HG03159 (cell line): ENCODE results near the gene TM7SF2.

ENCODE experiments used
- ATAC-seq: cut with Tn5 transposase; IDR thresholded peaks from one replicate; pipeline ENCODE4 v1.9.1; 2021; ENCODE audit warnings: mild to moderate bottlenecking, moderate library complexity; ENCODE audit not compliant: unreplicated experiment

The TM7SF2 gene

DNA sequence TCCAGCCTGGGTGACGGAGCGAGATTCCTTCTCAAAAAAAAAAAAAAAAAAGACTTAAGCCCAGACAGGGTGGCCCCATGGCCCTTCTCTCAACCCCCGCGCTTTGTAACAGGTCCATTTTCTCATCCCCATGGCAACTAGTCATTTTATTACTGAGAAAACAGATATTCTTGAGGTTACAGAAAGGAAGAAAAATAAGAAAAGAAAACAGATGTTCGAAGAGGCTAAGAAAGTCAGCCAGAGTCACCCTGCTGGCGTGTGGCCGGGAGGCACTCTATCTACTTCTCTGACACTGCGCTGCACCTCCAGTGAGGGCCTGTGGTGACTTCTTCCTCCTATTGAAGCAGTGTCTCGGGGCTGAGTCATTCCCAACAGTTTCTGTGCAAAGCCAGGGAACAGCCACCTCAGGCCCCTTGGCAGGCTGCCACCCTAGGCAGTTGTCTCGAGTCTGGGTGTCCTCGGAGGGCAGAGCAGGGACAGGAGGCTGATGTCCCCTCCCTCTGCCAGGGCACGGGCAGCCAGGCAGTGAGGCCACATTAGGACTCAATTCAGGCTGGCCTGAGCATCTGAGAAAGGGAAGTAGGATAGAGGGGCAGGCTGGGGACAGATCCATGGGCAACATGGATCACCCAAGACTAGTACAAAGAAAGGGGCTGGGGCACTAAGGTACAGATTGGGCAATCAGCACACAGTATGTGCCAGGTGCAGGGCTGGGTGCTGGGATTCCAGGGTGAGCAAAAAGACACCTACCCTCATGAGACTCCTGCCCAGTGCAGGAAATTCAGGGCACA, 39.0 kb downstream of the TM7SF2 start:
- no peak for ATAC-seq

DNA sequence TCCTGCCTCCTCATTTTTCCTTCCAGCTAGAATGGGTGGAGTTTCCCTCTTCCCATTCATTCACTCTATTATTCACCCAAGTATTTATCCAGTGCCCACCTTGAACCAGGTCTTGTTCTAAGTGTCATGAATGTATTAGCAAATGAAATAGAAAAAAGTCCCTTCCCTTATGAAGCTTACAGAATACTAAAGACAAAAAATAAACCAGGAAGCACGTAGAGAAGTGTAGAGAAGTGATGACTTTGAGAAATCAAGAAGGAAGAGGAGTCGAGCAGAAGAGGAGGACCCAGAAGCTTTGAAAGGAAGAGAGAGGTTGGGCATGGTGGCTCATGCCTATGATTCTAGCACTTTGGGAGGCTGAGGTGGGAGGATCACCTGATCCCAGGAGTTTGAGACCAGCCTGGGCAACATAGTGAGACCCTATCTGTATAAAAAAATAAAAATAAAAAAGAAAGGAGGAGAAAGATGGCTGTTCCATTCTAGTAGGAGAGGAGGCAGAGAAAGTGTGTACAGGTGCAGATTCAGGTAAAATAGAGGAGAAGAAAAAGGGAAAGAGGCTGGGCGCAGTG, 39.7 kb downstream of the TM7SF2 start:
- ATAC-seq, result no peak

DNA sequence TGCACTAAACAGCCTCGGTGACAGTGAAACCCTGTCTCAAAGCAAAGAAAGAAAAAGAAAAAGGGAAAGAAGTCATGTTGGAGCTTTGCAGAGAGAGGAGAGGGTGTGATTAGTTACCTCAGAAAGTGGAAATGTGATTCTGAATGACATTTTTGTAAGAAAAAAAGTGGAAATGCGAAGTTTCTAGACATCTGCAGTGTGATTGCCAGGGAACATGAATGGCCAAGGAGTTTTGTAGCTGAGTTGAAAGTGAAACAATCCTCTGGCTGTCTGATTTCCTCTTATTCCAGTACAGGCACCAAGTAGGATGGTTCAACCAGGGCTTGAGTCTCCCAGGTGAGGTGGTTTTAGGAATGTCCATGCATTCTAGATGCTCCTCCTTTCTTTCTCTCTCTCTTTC, 40.5 kb downstream of the TM7SF2 start:
- ATAC-seq, result no peak

DNA sequence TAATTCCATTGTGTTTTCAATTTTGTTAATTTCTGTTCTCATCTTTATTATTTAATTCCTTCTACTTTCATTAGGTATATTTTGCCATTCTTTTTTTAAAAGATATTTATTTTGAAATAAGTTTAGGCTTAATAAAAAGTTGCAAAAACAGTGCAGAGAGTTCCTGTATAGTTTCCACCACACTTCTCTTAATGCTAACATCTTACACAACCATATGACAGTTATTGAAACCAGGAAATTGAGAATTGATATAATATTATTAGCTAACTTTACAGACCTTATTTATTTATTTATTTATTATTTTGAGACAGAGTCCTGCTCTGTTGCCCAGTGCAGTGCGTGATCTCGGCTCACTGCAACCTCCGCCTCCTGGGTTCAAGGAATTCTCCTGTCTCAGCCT, 44.6 kb downstream of the TM7SF2 start:
- ATAC-seq, result no peak

DNA sequence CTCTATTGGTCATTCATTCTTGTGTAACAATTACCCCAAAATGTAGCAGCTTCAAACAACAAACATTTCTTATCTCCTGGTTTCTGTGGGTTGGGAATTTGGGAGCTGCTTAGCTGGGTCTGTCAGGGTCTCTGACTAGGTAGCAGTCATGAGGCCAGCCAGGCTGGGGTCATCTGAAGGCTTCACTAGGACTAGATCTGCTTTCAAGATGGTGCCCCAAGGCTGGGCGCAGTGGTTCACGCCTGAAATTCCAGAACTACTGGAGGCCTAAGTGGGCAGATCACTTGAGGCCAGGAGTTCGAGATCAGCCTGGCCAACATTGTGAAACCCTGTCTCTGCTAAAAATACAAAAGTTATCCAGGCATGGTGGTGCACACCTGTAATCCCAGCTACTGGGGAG, 45.3 kb downstream of the TM7SF2 start:
- no peak for ATAC-seq

DNA sequence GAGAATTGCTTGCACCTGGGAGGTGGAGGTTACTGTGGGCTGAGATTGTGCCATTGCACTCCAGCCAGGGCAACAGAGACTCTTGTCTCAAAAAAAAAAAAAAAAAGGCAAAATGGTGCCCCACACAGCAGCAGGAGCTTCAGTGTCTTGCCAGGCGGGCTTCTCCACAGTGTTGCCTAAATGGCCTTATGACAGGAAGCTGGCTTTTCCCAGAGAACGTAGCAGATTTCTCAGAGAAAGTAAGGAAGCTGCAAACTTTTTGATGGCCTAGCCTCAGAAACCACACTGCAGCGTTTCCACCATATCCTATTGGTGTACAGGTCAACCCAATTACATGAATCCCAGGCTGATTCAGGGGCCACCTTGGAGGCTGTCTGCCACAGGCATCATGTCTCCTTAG, 45.7 kb downstream of the TM7SF2 start:
- ATAC-seq, result no peak

DNA sequence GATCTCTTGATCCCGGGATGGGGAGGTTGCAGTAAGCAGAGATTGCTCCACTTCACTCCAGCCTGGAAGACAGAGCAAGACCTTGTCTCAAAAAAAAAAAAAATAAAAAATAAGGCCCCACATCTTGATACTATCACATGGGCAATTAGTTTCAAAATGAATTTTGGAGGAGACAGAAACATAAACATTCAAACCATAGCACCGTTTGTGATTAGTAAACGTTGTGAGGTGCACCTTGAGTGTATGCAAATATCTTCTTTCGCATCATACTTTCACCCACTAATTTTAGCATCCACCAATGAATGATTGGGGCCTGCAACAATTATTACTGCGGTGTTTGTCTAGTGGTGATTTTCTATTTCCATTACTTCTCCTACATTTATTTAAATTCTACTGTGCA, 47.3 kb downstream of the TM7SF2 start:
- peak; percentile 74 for ATAC-seq

DNA sequence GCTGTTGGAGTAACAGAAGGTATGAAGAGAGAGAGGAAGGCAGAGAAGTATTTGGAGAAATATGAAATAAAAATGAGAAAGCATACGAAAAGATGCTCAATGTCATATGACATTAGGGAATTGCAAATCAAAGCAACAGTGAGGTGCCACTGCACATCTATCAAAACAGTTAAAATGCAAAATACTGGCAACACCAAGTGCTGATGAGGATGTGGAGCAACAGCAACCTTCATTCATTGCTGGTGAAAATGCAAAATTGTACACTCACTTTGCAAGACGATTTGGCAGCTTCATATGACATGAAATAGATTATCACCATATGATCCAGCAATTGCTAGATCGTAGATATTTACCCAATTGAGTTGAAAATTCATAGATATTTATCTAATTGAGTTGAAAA, 49.0 kb downstream of the TM7SF2 start:
- no peak for ATAC-seq

DNA sequence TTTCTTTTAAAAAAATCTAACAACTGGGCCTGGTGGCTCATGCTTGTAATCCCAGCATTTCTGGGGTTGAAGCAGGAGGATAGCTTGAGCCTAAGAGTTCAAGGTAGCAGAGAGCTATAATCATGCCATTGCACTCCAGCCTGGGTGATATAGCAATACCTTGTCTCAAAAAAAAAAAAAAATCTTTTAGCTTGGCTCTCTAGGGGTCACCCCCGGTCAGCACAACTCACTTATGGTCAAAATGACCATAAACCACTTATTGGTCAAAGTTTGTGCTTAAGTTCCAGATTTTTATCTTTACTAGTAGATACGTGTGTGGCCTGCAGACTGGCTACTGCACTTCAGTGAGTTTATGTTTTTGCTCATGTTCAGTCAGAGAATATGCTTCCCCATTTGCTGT, 52.0 kb downstream of the TM7SF2 start:
- no peak for ATAC-seq
